ENCODE measurements around the gene TMED9.

Gene TMED9

GRCh38 chr5:177588413-177588909 is 3.5 kb upstream of the TMED9 start:
- DNase-seq = no peak

DNA sequence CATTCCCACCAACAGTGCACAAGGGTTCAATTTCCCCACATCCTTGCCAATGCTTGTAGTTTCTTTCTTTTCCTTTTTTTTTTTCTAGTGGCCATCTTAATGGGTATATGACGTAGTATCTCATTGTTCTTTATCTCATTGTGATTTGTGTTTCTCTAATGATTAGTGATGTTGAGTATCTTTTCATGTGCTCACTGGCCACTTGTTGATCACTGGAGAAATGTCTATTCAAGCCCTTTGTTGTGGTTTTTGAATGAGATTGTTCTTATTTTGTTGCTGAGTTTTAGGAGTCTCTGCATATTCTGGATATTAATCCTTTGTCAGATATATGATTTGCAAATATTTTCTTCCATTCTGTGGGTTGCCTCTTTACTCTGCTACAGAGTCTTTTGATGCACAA is 1.6 kb upstream of the TMED9 start:
- DNase-seq = no peak

DNA sequence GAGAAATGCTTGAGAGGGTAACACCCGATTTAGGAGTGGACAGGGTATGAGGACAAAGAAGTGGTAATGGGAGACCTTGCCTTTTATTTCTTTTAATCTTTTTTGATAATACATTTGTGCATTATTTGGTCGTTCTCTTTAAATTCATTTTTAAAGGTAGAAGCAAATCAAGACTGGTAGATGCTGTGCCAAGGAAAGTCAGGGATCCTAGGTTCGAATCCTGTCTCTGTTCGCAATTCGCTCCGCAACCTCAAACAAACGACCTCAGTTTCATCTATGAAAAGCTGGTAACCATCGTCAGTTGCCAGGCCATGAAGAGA is 353 bp upstream of the TMED9 start:
- DNase-seq = no peak

DNA sequence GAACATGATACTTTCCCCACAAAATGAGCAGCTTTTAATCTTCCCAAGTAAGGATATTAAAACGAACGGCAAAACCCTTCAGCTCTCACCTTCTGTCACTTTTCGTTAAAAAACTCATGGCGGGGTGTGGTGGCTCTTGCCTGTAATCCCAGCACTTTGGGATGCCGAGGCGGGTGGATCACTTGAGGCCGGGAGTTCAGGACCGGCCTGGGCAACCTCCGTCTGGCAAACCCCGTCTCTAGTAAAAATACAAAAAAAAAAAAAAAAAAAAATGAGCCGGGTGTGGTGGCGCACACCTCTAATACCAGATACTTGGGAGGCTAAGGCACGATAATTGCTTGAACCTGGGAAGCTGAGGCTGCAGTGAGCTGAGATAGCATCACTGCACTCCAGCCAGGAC is 902 bp downstream of the TMED9 start:
- DNase-seq = no peak

DNA sequence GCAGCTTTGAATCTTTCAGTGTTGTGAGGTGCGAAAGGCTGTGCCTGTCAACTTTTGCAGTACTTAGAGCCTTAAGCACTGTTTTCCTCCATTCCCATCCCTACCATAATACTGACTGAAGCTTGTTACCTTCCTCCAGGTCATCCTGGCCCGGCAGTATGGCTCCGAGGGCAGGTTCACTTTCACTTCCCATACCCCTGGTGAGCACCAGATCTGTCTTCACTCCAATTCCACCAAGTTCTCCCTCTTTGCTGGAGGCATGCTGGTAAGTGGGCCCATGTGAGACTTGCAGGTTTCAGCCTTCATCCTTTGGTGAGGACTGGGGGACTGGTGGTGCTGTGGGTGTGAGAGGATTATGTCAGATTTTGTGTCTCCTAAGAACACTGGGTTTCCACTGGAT is 1.5 kb downstream of the TMED9 start:
- no peak for DNase-seq

DNA sequence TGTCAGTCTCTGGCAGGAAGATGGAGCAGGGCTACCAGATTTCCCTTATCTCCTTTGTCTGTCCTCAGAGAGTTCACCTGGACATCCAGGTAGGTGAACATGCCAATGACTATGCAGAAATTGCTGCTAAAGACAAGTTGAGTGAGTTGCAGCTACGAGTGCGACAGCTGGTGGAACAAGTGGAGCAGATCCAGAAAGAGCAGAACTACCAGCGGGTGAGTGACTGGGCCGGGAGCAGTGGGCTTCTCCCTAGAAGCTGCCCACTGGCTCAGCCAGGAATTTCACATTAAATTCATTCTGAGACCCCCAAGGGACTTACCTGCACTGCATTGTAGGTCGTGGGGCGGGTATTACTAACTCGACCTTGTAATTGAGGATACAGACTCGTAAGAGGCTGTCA is 2.1 kb downstream of the TMED9 start:
- DNase-seq = no peak

GRCh38 chr5:177595026-177595585 is 3.1 kb downstream of the TMED9 start:
- DNase-seq = no peak

- DNase-seq = no peak
These were observed 4.2 kb downstream of the TMED9 start for GRCh38 chr5:177595991-177596774.

DNA sequence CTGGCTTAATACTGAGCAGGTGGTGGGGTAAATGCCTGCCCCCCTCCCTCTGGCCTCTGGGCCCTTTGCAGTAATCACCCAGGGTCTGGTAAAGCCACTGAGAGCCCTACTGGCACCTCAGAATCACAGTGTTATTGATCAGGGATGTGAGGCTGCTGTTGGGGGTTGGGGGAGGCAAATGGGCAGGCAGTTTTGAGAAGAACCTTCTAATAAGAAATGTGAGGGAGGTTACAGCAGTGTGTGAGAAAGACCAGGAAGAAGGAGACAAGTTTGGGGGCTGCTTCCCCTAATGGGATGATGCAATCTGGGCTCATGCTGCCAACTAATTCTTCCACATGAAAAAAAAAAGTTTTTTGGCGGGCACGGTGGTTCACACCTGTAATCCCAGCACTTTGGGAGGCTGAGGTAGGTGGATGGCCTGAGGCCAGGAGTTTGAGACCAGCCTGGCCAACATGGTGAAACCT is 4.8 kb downstream of the TMED9 start:
- no peak for DNase-seq

DNA sequence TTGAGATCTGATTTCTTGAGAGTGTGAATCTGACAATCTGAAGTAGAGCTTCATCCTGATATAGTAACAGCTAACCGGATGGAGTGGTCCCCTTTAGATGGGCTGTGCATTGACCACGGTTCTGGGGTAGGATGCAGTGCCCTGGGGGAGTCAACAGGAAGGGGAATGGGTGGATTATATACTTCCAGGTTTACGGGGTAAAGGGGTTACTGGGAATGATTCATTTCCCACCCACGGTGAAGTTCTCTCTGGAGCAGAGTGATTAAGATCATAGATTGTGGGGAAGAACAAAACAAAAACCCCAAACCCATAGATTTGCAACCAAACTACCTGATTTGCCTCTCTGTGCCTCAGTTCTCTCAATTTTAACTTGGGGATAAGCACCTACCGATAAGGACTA is 6.5 kb downstream of the TMED9 start:
- no peak for DNase-seq

DNA sequence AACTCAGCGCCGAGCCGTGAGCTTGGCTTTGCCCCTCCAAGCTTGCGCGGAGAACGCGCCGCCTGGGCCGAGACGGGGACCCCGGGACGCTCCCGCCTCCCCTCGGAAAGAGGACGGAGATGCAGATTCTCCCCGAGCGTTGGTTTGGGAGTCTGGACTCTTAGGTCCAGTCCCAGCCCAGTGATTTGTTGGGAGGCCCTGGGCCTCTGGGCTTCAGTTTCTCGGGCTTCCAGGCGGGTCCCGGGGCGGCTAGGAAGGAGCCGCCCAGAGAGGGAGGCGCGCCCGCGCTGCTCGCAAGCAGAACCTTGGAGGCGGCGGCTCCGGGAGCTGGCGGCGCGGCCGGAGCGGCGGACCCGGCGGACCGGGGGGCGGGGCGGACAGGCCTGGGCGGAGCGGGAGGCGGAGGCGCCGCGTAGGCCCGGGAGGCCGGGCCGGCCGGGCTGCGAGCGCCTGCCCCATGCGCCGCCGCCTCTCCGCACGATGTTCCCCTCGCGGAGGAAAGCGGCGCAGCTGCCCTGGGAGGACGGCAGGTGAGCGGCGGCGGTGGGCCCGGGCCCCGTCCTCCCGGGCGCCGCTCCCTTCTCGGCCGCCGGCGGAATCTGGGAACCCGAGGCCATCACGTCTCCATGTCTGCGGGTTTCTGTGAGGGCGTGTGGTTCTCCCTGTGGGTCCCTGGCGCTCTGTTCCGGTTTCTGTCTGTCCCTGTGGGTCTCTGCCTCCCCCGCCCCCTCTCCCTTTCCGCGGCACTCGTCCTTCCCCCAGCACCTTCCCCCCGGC is 7.9 kb downstream of the TMED9 start, which contains the start of gene B4GALT7:
B4GALT7 (plus strand) TSS at position 402 of the 777 bp plus-strand sequence; CDS start at position 481, 79 bp downstream.
- DNase-seq = peak; percentile 28

DNA sequence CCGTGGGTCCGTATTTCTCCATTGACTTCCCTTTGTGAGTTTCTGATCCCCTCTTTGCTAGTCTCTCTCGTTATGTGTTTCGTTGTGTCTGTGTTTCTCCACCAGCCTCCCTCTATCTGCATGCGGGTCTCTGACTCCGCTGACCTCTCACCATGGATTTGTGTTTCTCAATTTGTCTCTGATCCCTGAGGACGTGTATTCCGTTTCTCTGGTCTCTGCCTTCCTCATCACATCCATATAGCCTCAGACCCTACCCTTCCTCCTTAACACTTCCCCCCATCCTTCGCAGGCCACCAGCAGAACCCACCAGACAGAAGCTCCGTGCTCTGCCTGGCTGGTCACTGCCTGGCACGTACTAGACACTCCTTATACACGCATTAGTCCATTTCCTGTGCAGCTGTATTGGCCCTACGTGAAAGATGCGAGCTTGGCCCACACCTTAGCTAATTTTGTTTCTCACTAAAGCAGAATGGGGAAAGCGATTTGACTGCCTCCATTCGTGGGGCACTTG is 8.6 kb downstream of the TMED9 start:
- no peak for DNase-seq

DNA sequence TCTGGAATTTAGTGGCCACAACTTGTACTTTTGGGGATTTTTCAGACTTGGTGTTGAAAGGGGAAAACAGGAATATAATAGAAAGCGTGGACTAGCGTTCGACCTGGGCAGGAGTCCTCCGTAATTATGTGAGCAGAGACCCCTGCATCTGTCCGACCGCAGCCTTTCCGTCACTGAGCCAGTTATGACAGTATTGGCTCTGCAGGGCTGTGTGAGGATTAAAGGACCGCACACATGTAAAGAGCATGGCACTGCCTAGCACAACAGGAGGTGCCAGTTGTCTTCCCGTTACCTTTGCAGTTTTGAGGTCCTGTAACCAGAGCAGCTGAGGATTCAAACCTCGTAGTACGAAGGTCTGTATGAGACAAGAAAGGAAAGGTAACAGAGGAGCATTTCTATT is 9.1 kb downstream of the TMED9 start:
- DNase-seq = no peak

- DNase-seq = no peak
These were observed 9.8 kb downstream of the TMED9 start for GRCh38 chr5:177601577-177602457.

GRCh38 chr5:177602458-177602830 is 10.4 kb downstream of the TMED9 start:
- no peak for DNase-seq

DNA sequence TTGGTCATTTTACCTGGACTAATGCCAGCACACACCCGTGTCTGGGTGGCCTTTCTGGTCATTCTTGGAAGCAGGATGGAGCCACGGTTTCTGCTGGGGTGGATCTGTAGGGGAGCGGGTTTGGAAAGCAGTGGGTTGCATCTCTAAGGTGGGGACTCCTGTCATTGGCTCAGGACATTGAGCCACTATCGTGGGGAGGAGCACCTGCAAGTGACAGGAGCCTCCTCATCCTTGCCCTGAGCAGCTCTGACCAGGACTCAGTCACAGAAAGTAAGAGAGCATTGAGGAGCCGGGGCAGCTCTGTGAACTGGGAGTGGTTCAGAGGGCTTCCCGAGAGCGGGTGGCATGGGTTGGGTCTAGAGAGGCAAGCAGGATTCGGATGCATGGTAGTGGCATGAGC is 11.6 kb downstream of the TMED9 start:
- no peak for DNase-seq

- DNase-seq = no peak
These were observed 12.1 kb downstream of the TMED9 start for GRCh38 chr5:177604116-177604521.

GRCh38 chr5:177604656-177605055 is 12.7 kb downstream of the TMED9 start:
- DNase-seq = no peak

DNA sequence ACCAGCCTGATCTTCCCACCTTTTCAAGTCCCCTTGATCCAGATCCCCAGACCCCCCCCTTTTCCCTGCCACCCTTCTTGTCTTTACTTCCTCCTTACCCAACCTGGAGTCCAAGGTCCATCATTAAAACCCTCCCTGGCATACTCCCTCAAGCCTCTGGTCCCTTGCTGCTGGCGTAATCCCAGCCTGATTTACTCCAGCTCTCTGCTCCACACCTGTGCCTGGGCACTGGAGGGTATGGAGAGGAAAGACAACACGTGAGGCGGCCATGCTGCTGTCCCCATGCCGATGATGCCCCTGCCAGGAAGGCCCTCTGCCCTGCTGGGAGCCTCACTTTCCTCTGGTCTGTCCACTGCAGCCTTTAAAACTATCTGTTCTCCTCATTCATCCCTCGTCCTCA is 13.1 kb downstream of the TMED9 start:
- no peak for DNase-seq

- DNase-seq = no peak
These were observed 13.7 kb downstream of the TMED9 start for GRCh38 chr5:177605667-177606066.

DNA sequence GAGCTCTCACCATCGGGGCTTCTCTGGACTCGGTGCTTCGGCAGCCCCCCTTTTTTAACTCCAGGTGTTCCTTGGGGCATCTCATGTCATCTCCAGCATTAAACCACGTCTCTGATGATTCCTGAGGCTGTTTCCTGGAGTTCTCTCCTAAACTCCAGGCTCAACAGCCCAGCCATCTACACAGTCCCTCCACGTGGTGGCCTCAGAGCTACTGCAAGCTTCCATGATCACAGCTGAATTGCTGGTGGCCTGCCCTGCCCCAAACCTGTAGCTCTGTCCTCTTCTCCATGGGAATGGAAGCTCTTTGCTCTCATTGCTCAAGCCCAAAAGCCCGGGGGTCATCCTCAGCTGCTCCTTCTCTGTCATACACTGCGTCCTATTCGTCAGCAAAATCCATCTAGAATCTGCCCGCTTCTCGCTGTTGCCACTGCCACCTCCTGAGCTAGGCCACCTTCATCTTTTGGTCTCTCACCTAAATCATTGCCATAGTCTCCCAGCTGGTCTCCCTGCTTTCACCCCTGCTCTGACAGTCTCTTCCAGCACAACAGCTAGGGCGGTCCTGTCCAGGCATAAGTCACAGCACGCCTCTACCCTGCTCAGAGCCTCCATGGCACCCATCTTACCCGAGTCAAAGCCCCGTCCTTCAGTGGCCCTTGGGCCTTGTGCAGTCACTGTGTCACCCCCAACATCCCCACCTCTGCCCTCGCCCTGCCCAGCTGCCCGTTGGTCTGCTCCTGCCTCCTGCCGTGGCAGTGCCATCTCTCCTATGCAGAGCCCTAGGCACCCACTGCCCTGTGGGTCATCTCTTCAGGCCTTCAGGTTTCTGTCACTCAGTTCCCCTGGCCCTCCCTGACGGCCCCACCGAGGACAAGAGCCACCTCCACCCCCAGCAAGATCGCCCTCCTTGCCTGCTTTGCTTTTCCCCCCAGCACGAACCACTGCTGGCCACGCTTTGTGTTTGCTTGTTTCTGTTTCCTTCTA is 14.4 kb downstream of the TMED9 start:
- no peak for DNase-seq

DNA sequence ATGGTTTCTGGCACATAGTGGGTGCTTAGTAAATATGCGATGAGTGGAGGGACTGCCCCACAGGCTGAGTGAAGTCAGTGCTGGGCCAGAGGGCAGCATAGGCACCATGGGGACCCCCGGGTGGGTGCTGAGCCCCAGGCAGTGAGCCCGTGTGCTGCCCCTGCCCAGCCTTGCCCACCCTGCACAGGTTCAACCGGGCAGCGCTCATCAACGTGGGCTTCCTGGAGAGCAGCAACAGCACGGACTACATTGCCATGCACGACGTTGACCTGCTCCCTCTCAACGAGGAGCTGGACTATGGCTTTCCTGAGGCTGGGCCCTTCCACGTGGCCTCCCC is 15.1 kb downstream of the TMED9 start:
- DNase-seq = no peak
